NCI-H345 (cell line): ENCODE results near the gene CHCHD5.
"Not testable (repeated sequence)": the region's sequence is repeated elsewhere in the genome, so short reads cannot be mapped to it uniquely, and the experiment has no call there.

ENCODE experiments used
- DNase-seq: peaks from one replicate; lab custom pipeline; 2025; lab: John Stamatoyannopoulos, UW

CHCHD5 gene

DNA sequence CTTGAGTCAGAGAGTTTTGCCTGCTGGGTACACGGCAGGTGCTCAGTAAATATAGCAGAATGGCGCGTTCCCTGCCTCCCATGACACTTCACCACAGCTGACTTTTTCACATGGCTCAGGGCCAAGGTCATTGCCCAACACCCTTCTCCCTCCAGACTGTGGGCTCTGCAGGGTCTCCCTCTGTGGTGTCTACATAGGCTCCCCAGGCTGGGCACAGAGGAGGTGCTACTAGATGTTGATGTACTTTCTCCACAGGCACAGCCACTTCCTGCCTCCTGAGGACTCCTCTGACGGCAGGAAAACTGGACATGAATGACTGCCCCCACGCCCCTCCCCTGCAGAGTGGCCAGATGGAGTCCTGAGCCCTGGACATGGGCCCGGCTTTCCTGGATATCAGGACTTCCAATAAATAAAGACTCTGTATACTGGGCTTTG, 4.2 kb downstream of the CHCHD5 start:
- peak; percentile 62 for DNase-seq

DNA sequence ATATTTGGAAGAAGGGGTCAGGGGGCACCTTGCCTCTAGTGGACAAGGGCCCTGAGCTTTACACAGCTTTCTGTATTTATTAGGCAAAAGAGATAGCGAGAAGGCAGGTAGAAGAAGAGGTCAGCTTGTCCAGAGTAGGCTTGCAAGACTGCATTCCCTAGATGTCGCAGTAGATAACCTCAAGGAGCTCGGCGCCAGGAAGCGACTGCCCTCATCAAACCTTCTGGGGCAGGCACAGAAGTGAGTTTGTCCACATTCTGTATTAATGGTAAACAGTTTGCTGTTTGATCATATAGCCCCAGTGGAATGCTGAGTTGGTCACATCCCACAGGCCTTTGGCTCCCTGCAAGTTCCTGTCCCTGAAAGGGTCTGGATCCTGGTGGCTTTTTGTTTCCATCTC, 7.0 kb downstream of the CHCHD5 start:
- DNase-seq, result no peak

DNA sequence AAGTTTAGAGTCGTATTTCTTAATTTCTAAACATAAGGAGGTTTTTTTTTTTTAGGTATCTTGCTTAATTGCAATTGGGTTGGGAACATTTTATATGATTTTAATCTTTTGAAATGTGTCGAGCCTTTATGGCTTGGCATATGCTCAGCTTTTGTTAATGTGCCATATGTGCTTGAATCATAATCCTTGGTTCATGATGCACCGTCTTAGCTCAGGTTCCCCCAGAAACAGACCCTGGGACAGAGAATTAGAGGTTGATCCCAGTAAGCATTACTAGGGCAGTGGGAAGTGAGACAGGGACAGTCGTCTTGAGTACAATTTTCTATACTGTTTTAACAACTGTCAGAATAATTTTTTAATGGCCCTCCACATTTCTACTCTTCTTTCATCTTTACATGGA, 9.3 kb downstream of the CHCHD5 start:
- no peak for DNase-seq

DNA sequence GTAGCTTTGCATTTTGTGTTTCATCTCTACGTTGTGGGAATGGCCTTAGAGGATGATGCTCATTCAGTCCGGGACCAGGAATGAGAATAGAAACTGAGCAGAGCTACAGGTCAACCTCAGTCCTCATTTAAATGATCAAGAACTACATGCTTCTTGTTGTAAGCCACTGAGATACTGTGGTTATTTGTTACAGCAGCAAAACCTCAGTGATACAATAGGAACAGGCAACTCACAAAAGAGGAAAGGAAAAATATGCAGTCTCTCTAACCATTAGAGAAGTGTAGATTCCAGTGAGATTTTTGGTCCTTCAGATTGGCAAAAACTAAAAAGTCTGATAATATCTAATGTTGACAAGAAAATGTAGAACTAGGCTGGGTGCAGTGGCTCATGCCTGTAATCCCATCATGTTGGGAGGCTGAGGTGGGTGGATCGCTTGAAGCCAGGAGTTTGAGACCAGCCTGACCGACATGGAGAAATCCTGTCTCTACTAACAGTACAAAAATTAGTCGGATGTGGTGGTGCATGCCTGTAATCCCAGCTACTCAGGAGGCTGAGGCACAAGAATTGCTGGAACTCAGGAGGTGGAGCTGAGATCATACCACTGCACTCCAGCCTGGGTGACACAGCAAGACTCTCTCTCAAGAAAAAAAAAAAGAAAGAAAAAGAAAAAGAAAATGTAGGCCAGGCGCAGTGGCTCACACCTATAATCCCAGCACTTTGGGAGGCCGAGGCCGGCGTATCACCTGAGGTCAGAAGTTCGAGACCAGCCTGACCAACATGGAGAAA, 13.3 kb downstream of the CHCHD5 start:
- DNase-seq, result no peak

DNA sequence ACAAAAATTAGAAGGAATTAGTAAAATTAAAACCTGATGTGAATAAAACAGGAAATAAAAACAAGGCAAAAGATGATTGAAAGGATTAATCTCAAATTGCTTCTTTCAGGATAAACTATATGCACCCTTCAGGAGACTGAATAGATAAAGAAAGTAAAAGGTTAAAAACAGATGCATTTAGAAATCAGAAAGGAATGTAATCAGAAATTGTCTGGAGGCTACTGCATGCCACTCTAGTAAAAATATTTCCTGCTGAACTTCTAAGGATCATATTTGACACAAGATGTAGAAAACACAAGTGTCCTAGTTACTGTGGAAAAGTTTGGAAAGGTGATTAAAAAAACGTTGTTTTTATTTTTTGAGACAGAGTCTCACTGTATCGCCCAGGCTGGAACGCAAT, 16.2 kb downstream of the CHCHD5 start:
- DNase-seq, result no peak

DNA sequence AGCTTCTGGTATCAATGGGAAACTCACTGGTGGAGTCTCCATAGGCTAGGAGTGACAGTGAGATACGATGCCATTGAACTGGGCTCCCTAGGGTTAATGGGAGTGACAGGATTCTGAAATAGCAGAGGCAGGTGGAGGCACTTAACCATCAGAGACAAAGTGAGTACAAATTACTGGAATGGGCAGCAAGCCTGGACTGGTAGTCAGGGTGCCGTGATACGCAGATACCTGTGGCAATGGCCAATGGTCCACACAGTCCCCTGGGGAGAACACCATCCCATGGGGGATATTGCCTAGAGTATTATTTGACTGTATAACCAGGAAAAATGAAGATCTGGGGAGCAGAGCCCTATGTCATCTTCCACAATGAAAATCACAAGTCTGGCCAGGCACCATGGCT, 17.3 kb downstream of the CHCHD5 start:
- DNase-seq, result no peak

DNA sequence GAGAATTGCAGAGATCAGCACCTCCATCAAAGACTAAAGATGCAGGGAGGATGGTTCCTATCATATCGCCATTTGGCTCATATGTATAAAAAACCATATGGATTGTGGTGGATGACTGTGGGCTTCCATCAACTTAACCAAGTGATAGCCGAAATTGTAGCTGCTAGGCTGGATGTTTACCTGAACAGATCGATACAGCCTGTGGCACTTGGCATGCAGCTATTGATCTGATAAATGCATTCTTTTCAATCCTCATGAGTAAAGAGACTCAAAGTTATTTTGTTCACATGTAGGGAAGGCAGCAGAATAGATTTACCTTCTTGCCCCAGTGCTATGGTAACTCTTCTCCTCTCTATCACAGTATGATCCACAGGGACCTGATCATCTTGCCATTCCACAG, 18.5 kb downstream of the CHCHD5 start:
- no peak for DNase-seq

DNA sequence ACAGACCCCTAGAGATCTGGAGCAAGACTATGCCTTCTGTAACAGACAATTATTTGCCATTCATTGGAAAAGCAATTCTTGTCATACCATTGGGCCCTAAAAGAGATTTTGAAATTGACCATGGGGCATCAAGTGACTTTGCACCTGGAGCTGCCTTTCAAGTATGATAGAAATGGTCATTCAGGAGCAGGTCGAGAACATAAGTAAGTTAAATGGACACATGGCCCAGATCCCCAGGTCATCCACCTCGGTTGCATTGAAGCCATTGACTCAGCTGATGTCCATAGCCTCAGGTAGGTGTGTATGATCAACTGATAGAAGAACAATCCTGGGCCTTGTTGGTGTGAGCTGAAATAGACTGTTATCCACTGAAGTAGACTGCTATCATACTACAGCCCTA, 19.3 kb downstream of the CHCHD5 start:
- no peak for DNase-seq

DNA sequence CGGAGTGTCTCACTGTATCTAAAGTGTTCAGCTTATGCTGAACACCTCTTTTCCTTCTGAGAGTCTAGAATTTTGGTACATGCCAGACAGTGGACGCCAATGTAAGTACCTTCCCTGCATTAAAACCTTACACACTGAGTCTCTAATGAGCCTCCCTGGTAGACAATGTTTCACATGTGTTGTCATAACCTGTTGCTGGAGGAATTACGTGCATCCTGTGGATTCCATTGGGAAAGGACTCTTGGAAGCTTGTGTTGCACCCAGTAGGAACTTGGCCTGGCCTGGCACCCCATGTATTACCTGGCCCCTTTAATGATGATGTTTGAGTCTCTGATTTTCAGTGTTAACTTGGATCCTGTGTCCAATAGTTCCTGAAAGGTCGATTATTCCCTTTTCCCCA, 20.5 kb downstream of the CHCHD5 start:
- no peak for DNase-seq

DNA sequence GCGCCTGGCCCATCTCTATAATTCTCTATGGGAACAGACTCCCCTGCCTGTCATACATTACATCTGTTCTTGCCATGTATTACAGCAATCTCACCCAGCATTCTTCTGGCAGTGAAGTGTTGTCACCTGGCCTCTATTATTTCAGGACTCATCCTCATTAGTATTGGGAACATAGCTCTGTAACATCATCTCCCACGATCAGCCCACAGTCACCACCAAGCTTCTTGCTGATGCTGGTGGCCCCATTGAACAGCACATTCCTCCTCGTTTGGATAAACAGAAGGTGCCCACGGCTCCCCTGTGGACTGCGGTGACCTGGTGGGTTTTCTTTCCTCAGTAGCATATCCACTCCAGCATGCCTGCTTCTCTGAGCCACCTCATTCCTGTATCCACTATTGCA, 21.5 kb downstream of the CHCHD5 start:
- no peak for DNase-seq

DNA sequence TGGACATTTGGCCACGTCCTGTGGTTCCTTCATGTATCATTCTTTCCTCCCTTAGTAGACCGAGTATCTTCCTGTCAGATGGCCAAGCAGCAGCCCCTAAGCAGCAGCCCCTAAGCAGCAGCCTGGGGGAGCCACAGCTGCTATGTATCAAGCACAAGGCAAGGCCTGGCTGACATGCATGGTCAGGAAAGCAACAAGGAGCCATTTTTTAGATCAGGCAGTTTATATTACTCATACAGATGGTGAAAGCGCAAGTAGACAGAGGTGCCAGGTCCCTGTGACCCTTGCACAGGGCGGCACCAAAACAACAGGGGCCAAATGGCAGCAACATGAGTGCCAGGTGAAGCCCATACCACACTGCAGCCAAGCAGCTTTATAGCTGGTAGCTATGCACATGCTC, 22.1 kb downstream of the CHCHD5 start:
- DNase-seq, result no peak

DNA sequence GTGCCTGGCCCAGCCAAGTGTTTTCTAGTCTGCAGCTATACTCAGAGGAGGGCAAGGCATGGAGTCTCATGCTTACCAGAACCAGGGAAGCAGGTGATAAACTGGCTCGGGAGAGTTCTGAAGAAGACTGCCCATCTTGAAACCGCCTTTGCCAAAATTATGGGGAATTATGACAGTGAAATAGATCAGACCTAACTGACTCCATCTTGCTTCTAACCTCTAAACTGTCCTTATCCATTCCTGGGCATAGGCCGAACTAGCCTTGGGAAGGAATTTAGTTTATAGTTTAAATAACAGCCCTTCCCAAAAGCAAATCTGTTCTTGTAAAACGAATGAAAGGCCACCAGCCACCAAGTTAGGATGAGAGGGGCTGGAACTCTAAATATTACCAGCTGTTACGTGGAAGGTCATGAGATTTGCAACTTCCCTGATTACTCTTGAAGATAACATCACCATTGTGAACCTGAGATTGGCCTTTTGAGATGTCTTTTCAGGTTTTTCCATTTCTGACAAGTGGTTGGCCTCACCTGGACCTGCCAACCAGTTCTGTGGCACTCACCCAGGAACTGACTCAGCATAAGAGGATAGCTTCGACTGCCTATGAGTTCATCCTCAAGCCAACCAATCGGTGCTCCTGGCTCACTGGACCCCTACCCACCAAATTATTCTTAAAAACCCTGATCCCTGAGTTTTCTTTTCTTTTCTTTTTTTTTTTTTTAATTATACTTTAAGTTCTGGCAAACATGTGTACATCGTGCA, 23.4 kb downstream of the CHCHD5 start:
- DNase-seq, result no peak

DNA sequence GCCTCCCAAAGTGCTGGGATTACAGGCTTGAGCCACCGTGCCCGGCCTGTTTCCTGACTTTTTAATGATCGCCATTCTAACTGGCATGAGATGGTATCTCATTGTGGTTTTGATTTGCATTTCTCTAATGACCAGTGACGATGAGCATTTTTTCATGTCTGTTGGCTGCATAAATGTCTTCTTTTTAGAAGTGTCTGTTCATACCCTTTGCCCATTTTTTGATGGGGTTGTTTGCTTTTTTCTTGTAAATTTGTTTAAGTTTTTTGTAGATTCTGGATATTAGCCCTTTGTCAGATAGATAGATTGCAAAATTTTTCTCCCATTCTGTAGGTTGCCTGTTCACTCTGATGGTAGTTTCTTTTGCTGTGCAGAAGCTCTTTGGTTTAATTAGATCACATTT, 24.9 kb downstream of the CHCHD5 start:
- DNase-seq, result not testable (repeated sequence)

DNA sequence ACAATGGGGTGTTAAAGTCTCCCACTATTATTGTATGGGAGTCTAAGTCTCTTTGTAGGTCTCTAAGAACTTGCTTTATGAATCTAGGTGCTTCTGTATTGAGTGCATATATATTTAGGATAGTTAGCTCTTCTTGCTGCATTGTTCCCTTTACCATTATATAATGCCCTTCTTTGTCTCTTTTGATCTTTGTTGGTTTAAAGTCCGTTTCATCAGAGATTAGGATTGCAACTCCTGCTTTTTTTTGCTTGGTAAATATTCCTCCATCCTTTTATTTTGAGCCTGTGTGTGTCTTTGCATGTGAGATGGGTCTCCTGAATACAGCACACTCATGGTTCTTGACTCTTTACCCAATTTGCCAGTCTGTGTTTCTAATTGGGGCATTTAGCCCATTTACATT, 27.9 kb downstream of the CHCHD5 start:
- not testable (repeated sequence) for DNase-seq

DNA sequence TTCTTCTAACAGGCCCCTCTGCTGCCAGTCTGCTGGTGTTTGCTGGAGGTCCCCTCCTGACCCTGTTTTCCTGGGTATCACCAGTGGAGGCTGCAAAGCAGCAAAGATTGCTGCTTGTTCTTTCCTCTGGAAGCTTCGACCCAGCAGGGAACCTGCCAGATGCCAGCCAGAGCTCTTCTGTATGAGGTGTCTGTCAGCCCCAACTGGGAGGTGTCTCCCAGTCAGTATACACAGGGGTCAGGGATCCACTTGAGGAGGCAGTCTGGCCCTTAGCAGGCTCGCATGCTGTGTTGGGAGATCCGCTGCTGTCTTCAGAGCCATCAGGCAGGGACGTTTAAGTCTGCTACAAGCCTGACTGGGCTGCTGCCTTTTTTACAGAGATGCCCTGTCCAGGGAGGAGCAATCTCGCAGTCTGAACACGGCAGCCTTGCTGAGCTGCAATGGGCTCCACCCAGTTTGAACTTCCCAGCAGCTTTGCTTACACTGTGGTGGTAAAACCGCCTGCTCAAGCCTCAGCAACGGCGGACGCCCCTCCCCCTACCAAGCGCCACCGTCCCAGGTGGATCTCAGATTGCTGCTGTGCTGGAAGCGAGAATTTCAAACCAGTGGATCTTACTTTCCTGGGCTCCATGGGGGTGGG, 29.9 kb downstream of the CHCHD5 start:
- no peak for DNase-seq

DNA sequence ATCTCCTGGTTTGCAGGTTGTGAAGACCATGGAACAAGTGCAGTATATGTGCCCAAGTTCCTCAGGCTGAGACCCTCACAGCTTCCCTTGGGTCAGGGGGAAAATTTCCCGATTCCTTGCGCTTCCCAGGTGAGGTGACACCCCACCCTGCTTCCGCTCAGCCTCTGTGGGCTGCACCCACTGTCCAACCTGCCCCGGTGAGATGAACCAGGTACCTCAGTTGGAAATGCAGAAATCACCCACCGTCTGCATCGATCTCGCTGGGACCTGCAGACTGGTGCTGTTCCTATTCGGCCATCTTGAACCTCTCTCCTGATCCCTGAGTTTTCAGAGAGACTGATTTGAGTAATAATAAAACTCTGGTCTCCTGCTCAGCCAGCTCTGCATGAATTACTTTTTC, 30.6 kb downstream of the CHCHD5 start:
- DNase-seq, result no peak

DNA sequence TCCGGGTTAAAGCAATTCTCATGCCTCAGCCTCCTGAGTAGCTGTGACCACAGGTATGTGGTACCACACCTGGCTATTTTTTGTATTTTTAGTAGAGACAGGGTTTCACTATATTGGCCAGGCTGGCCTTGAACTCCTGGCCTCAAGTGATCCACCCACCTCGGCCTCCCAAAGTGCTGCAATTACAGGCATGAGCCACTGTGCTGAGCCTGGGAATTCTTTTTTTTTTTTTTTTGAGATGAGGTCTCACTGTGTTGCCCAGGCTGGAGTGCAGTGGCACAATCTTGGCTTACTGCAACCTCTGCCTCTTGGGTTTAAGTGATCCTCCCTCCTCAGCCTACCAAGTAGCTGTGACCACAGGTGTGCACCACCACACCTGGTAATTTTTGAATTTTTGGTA, 31.4 kb downstream of the CHCHD5 start:
- DNase-seq, result not testable (repeated sequence)

DNA sequence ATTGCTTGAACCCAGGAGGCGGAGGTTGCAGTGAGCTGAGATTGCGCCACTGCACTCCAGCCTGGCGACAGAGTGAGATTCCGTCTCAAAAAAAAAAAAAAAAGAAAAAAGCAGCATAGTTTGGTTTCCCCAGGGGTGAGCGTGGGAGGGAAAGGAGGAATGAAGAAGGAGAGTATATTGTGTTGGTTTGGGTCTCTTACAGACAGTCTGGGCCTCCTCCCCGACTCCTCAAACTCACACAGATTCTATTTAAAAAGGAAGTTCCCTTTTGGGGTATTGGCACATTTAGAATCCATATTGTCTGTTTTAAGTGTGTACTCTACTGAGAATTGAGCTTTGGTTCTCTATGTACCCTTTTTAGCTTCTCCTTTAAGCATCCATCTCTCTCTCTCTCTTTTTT, 34.0 kb downstream of the CHCHD5 start:
- DNase-seq, result no peak

DNA sequence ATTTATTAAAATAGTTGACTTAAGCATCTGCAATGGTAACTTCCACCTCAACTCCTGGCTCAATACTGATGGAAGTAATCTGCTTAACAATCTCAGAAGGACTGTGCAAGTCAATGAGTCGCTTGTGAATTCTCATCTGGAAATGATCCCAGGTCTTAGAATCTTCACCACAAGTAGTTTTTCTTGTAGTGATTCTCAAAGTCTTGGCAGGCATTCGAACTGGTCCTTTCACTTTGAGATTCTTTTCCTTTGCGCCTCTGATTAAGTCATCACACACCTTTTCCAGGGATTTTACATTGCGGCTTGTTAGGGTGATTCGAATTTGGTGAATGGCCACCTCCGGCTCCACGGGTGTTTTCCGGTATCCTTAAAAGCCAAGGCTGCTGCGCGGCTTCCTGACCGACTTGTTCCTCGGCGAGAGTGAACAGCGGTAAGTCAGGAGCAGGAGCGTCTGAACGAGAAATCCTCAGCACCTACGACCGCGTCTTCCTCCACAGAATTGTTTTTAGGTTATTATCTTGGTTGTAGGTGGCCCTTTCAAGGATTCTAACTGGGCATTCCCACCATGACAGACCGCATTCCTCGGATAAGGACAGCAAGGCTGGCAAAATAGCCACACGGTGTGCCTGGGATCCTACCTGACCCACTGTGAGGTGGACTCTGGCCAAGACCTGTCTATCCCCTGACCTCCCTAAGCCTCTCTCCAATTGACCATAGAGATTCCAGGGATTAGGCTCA, 37.5 kb downstream of the CHCHD5 start:
- no peak for DNase-seq

DNA sequence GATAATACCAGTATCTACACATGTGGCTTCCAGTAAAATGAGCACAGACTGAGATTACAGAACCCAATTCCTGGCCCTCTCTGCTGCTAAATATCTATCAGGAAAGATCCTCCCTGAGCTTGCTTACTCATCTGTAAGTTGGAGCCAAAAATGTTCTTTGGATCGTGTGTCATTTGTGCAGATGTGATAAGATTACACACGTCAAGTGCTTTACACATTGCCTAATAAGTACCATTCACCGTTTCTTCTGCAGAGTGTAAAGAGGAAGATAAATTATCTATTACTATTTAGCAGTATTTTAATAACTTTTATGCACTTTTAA, 38.1 kb downstream of the CHCHD5 start:
- no peak for DNase-seq

DNA sequence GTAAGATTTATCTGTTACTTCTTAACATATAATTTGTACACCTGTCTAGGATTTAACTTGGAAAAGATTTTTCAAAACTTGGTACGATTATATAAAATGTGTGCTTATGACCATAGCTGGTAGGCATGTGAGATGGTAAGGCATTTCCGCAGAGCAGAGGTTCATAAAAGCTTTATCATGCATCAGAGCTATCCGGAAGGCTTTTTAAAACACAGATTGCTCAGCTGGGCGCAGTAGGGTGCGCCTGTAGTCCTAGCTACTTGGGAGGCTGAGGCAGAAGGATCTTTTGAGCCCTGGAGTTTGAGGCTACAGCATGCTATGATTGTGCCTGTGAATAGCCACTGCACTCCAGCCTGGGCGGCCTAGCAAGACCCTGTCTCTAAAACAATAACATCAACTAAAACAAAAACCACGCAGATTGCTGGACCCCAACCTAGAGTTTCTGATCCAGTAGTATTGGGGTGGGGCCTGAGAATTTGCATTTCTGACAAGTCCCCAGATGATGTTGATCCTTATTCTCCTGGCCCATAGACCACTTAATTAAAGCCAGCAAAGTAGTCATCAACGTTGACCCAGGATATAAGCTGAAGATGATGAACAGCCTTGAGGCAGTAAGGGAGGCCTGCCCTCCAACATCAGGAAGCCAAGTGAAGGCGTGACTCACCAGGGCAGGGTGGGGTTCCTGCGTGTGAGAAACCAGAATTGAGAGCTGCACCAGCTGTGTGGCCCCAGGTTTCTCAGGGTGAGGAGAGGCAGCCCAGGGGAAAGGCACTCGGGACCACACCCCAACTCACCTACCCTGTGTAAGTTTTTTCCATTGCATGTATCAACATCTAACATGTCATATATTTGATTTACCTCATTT, 39.7 kb downstream of the CHCHD5 start:
- DNase-seq, result no peak
